VCaP (cell line): ENCODE data around the gene ADISSP.
A peak's percentile ranks its signal among the peaks of the same experiment; 100 is the strongest.

Experiments
- H3K27ac ChIP-seq: fragments of 450-650 bp; 2 replicates; pipeline ENCODE4 v1.5.1; 2017
- CTCF ChIP-seq: fragments of 450-650 bp; conservative IDR thresholded peaks from 2 replicates; pipeline ENCODE4 v1.5.1; 2017; ENCODE audit warnings: mild to moderate bottlenecking, moderate library complexity

ADISSP gene

GRCh38 chr20:3751675-3752385, 15.7 kb downstream of the ADISSP start:
- no peak overlapping the region for H3K27ac ChIP-seq
- no peak for TF ChIP-seq CTCF

- H3K27ac ChIP-seq = no peak overlapping the region
- no peak for TF ChIP-seq CTCF
These were observed 16.3 kb downstream of the ADISSP start for GRCh38 chr20:3751305-3751674.

- H3K27ac ChIP-seq = no peak overlapping the region
- TF ChIP-seq CTCF = peak; percentile 17; the same call in 1 of the 2 replicates
These were observed 17.6 kb downstream of the ADISSP start for GRCh38 chr20:3749689-3750531.

- TF ChIP-seq CTCF = no peak
- no peak overlapping the region for H3K27ac ChIP-seq
These were observed 18.4 kb downstream of the ADISSP start for GRCh38 chr20:3749087-3749688.

DNA sequence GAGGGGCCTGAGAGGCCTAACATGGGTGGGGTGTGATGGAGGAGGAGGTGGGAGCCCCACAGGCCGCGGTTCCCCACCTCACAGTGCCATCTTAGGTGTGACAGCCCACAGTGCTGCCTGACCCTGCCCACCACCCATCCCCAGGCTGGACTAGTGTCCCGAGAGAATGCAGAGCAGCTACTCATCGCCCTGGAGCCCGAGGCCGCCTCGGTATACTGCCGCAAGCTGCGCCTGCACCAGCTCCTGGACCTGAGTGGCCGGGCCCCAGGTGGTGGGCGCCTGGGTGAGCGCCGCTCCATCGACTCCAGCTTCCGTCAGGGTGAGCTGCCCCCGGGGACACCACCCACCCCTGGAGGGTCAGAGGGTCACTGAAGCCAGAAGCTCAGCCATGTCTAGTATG, 19.5 kb downstream of the ADISSP start:
- TF ChIP-seq CTCF = no peak
- H3K27ac ChIP-seq = no peak overlapping the region

DNA sequence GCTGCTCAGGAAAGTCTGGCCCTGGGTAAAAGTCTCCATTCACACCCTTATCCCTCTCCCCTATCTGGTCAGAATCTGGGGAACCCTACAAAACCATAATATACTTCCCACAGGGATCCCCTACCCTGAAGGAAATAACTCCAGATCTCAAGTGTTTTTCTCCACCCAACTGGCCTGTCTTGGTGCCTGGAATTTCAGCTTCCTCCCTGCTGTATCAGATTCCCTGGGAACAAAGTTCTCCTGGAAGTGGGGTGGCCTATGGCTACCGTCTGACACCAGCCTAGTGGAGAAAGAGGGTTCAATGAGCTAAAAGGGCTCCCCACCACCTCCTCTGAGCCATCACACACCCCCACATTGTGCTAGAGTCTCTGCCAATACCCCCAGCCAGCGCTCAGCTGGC, 20.1 kb downstream of the ADISSP start:
- no peak overlapping the region for H3K27ac ChIP-seq
- TF ChIP-seq CTCF = no peak

DNA sequence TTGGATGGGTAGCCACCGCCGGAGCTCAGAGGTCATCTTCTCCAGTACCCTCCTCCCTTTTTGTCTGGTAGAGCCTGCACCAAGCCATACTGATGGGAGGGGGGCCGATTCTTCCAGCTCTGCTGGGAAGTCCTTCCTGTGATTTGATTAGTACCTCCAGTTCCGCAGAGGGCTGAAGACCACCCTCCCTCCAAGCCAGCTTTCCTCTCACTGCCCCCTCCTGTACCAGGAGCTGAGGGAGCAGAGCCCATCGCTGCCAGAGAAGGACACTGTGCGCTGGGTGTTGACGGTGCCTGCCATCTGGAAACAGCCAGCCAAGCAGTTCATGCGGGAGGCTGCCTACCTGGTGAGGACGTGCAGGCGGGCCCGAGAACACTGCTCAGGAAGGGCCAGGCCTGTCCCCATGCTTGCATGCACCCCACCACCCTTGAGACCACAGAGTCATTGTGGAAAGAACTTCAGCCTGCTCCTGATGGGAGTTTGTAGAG, 21.8 kb downstream of the ADISSP start:
- H3K27ac ChIP-seq = no peak overlapping the region
- TF ChIP-seq CTCF = no peak
